OCI-LY1 (cell line): ENCODE measurements around the gene SMYD3.

Experiments
- CTCF ChIP-seq: fragments of 200-600 bp; sonication (generic), shearing (Covaris generic); IDR thresholded peaks from 2 replicates; pipeline ENCODE4 v1.5.1; 2017; ENCODE audit warnings: mild to moderate bottlenecking, antibody characterized with exemption, low read length, moderate library complexity, mixed read lengths
- EZH2 ChIP-seq: fragments of 200-600 bp; sonication (generic), shearing (Covaris generic); IDR thresholded peaks from 2 replicates; pipeline ENCODE4 v1.8.0; 2017; ENCODE audit warnings: borderline replicate concordance, mixed run types, mild to moderate bottlenecking, antibody characterized with exemption, low read length, moderate library complexity, mixed read lengths

GRCh38 chr1:246329900-246330299 lies 177.2 kb downstream of the SMYD3 start:
- TF ChIP-seq CTCF (no peak), EZH2 (no peak)
